ENCODE measurements around the gene CSF3. TPM values are rescaled to one million over a fixed set of nuclear protein-coding genes. Genes with fewer than 3 reads are reported as not detected.

CSF3 gene
- total RNA-seq, 1 donor from 2014 or later: not detected

GRCh38 chr17:39971076-39971603, 44.1 kb upstream of the CSF3 start:
- H3K4me3 Mint-ChIP-seq: no peak overlapping the region
- peaks cover 8% of the 10 kb centered on the region for H3K4me1 Mint-ChIP-seq
- no peak overlapping the region for H3K27ac Mint-ChIP-seq
- no peaks in the 10 kb centered on the region for H3K36me3 Mint-ChIP-seq
- no peaks in the 10 kb centered on the region for H3K9me3 Mint-ChIP-seq
- H3K27me3 Mint-ChIP-seq (ENCODE audit: low read depth): peaks cover 68% of the 10 kb centered on the region
- no peak for TF ChIP-seq CTCF (IDR thresholded peaks at IDR 0.05; ENCODE audit: unreplicated experiment)
- no peak for DNase-seq (ENCODE audit: low spot score in 2 of 2, unreplicated experiment in 2 of 2)

GRCh38 chr17:39972271-39972670, 43.0 kb upstream of the CSF3 start:
- no peak for TF ChIP-seq CTCF (IDR thresholded peaks at IDR 0.05; ENCODE audit: unreplicated experiment)
- Mint-ChIP-seq H3K4me1 (peaks cover 8% of the 10 kb centered on the region), H3K36me3 (no peaks in the 10 kb centered on the region), H3K4me3 (no peak overlapping the region), H3K27me3 (ENCODE audit: low read depth) (peaks cover 56% of the 10 kb centered on the region), H3K9me3 (no peaks in the 10 kb centered on the region), H3K27ac (no peak overlapping the region)
- DNase-seq (ENCODE audit: low spot score in 2 of 2, unreplicated experiment in 2 of 2): no peak

GRCh38 chr17:39973496-39973895, 41.7 kb upstream of the CSF3 start:
- Mint-ChIP-seq H3K9me3 (no peaks in the 10 kb centered on the region), H3K27me3 (ENCODE audit: low read depth) (peaks cover 54% of the 10 kb centered on the region), H3K4me3 (no peak overlapping the region), H3K27ac (no peak overlapping the region), H3K36me3 (no peaks in the 10 kb centered on the region), H3K4me1 (peaks cover 12% of the 10 kb centered on the region)
- no peak for DNase-seq (ENCODE audit: low spot score in 2 of 2, unreplicated experiment in 2 of 2)
- no peak for TF ChIP-seq CTCF (IDR thresholded peaks at IDR 0.05; ENCODE audit: unreplicated experiment)

- Mint-ChIP-seq H3K4me3 (no peak overlapping the region), H3K4me1 (peaks cover 19% of the 10 kb centered on the region), H3K36me3 (no peaks in the 10 kb centered on the region), H3K27me3 (ENCODE audit: low read depth) (peaks cover 45% of the 10 kb centered on the region), H3K27ac (no peak overlapping the region), H3K9me3 (no peaks in the 10 kb centered on the region)
- TF ChIP-seq CTCF (IDR thresholded peaks at IDR 0.05; ENCODE audit: unreplicated experiment): no peak
- DNase-seq (ENCODE audit: low spot score in 2 of 2, unreplicated experiment in 2 of 2): no peak
Observed at GRCh38 chr17:39974433-39974832, 40.8 kb upstream of the CSF3 start.

- Mint-ChIP-seq H3K4me1 (peaks cover 28% of the 10 kb centered on the region), H3K27me3 (ENCODE audit: low read depth) (peaks cover 33% of the 10 kb centered on the region), H3K27ac (no peak overlapping the region), H3K9me3 (no peaks in the 10 kb centered on the region), H3K4me3 (no peak overlapping the region), H3K36me3 (no peaks in the 10 kb centered on the region)
- no peak for DNase-seq (ENCODE audit: low spot score in 2 of 2, unreplicated experiment in 2 of 2)
- no peak for TF ChIP-seq CTCF (IDR thresholded peaks at IDR 0.05; ENCODE audit: unreplicated experiment)
Observed at GRCh38 chr17:39975801-39976200, 39.4 kb upstream of the CSF3 start.
